HG02938 (cell line): Measurements from ENCODE around the gene GRHL3.
"Not testable (repeated sequence)": the region's sequence is repeated elsewhere in the genome, so short reads cannot be mapped to it uniquely, and the experiment has no call there.

Source experiments
- ATAC-seq: cut with Tn5 transposase; IDR thresholded peaks from one replicate; pipeline ENCODE4 v1.9.1; 2021; ENCODE audit warnings: mild to moderate bottlenecking, moderate library complexity; ENCODE audit not compliant: unreplicated experiment

The GRHL3 gene

DNA sequence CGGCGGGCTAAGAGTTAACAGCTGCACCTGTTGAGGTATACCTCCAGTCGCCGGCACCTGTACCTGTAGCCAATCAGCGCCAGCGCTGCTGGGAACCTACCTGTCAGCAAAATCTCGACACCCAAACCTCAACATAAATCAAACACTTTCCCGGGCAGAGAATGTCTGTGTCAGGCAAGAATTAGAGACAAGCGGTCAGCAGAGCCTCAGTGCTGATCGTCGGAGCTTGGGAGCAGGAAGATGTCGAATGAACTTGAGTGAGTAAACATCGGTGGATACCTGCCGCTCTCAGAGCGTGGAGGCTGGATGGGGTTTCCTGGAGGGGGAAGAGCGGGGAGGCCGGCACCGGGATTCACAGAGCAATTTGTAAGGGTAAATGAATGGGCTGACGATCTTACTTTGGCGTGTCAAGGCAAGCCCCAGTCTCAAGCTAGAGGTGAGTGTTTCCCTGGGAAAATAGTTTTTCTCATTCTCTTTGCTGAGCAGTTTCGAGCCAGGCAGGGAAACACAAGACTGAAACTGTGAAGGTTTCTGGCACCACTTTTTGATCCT, at the start of gene GRHL3:
Gene GRHL3, plus strand, starts transcription at position 46 of the 552 bp plus-strand sequence. Its CDS starts 195 bp downstream, at position 241.
- no peak for ATAC-seq

DNA sequence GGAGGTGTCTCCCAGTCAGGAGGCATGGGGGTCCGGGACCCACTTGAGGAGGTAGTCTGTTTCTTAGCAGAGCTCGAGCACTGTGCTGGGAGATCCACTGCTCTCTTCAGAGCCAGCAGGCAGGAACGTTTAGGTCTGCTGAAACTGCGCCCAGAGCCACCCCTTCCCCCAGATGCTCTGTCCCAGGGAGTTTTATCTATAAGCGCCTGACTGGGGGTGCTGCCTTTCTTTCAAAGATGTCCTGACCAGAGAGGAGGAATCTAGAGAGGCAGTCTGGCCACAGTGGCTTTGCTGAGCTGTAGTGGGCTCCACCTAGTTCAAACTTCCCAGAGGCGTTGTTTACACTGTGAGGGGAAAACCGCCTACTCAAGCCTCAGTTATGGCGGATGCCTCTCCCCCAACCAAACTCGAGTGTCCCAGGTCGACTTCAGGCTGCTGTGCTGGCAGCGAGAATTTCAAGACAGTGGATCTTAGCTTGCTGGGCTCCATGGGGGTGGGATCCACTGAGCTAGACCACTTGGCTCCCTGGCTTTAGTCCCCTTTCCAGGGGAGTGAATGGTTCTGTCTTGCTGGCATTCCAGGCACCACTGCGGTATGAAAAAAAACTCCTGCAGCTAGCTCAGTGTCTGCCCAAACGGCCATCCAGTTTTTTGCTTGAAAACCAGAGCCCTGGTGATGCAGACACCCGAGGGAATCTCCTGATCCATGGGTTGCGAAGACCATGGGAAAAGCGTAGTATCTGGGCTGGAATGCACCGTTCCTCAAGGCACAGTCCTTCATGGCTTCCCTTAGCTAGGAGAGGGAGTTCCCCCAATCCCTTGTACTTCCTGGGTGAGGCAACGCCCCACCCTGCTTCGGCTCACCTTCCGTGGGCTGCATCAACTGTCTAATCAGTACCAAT, 44.7 kb upstream of the GRHL3 start:
- ATAC-seq = not testable (repeated sequence)

DNA sequence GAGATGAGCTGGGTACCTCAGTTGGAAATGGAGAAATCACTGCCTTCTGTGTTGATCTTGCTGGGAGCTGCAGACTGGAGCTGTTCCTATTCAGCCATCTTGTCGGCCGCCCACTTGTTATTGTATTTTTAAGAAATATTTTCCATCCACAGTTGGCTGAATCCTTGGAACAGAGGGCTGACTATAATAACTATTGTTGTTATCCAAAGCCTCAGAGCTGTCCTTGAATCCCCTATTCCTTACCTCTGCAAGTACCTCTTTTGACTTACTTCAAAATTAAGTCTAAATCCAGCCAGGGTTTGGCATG, 44.1 kb upstream of the GRHL3 start:
- no peak for ATAC-seq

DNA sequence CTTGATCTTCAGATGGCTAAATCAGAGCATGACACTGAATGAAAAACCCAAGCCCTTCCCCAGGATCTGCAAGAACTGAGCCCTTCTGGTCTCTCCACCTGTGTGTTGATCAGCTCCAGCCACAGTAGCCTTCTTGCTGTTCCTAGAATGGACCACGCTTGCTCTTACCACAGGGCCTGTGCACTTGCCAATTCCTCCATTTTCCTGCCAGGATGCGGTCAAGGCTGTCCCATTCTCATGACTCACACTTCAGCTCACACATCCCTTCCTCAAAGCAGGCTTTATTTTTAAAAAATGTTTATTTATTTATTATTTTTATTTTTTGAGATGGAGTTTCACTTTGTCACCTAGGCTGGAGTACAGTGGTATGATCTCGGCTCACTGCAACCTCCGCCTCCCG, 43.6 kb upstream of the GRHL3 start:
- no peak for ATAC-seq

DNA sequence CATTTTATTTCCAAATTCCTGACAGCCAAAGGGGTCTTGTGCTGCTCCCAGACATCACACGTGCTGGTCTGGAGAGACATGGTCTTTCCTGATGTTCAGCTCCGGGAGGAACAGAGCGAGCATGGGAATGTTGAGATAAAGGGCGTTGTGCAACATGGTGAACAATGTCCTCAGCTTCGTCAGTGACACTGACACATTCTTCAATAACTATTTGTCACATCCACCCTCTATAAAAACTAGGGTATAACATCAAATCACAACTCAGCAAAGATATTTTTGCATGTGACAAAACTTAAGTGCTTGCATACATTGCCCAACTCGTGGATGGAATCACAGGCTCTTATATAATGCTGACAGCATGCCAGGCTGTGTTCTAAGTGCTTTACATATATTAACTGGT, 42.4 kb upstream of the GRHL3 start:
- no peak for ATAC-seq

DNA sequence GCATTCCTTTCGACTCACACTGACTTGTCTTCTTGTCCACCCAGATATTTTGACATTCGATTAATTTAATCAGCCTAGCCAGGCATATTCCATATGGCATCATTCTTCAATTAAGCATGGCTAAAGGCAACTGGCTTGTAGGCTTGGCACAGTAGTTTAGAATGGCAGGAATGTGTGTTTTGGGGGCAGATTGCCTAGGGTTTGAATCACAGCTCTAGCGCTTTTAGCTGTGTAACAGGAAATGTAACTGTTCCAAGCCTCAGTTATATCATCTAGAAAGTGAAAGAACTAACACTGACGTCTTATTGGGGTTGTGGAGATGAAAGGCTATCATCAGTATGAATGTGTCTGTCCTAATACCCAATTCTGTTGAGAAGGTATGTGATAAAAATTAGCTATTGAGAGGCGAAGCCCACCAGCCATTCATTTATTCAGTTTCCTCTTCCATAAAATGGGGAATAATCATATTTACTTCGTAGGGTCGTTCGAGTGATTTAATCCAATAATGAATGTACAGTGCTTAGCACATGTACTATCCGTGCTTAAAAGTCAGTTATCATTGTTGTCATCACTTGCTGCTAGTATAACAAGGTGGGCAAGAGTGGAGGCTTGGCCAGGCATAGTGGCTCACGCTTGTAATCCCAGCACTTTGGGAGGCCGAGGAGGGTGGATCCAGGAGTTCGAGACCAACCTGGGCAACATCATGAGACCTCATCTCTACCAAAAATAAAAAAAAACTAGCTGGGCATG, 41.6 kb upstream of the GRHL3 start:
- ATAC-seq = no peak

DNA sequence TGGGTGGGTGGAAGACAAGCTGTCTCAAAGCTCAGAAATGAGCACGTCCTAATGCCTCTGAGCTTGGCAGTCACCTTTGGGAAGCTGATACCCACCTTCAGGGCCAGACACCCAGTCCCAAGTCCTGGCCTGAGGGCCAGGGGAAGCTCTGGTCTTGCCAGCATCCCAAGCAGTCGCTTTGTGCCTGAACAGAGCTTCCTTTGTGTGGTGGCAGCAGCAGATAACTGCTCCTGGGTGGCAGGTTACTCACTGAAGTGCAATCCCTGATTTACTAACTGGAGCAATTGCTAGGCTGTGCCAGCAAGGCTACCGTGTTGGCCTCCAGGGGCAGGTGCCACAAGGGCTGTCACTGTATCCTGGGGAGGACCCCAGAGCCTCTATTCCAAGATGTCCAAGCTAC, 40.4 kb upstream of the GRHL3 start:
- ATAC-seq = no peak

DNA sequence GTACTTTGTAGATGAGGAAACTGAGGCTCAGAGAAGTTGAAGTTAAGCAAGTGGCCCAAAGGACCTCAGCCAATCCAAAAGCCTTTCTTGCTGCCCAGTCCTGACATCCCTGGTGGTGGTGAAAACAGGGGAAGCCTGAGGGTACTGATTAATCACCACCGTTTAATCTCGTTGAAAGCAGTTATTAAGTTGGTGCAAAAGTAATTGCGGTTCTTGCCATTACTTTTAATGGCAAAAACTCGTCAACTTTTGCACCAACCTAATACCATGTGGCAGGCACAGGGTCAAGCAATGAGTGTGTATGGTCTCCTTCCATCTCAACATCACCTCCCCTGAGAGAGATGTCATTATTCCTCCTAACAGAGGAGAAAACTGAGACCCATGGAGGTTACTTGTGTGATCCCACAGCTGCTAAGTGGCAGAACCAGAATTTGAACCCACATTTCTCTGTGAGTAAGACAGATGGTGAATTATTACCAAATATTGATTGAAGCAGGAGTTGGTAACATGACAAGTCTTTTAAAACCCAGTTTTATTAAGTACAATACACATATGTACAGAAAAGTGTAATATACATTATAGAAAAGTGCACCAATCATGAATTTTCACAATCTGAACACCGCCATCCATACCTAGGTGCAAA, 39.4 kb upstream of the GRHL3 start:
- no peak for ATAC-seq

DNA sequence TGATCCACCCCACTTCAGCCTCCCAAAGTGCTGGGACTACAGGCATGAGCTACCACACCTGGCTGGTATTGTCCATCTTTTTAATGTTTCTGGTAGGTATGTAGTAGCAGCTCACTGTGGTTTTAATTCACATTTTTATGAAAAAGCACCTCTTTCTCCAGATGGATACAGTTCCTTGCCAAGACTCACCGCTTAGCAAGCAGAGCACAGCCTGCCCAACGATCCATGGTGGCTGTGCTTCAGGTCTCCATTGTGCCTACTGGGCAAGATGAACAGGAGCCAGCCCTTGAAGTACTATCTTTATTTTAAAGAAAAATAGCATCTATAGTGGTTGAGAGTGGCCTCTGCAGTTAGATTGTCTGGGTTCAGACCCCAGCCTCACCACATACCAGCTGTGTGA, 37.6 kb upstream of the GRHL3 start:
- ATAC-seq = no peak

DNA sequence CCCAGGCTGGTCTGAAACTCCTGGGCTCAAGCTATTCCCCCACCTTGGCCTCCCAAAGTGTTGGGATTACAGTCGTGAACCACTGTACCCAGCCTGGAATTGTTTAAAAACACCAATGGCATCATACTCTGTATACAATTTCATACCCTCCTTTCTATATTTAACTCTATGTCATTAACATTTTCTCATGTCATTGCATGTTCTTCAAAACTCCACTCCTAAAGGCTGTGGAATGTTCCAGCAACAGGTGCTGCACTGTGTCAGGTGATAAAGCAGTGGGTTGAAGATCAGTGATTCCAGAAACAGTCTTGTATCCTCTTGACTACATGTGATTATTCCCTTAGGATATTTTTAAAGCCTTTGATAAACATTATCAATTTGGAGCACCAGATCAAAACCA, 36.7 kb upstream of the GRHL3 start:
- ATAC-seq = no peak

DNA sequence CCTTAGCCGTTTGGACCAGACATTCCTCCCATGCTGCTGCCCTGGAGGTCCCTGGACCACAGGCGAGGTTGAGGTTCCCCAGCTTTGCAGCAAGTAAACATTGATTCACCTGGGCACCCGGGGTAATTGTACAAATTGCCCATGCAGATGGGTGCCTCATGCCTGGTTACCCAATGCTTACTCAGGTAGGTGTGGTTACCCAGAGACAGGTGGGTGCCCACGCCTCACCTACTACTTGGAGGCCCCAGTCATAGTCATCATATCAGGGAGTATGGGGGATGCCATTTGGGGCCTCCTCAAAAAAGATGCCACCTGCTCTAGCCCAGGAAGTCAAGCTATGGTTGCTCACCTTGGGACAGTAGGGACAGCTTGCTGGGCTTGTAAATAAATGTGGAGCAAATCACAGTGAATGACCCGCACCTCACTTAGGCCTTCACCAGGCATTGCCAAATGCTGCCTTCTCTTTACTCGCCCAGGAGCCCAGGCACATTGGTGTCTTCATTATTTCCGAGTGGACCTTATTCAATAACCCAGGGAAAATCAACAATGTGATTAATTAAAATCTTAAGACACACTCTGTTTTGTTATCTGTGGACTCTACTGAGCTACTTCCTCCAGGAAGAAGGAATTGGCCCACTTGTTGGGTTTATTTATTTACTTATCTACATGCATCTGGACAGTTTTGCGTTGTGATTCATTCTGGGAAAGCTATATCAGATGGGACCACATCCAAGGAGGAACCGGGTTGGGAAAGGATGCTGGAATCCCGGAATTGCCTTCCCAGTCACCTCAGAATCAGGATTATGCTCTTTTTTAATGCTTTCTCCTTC, 35.6 kb upstream of the GRHL3 start:
- no peak for ATAC-seq

DNA sequence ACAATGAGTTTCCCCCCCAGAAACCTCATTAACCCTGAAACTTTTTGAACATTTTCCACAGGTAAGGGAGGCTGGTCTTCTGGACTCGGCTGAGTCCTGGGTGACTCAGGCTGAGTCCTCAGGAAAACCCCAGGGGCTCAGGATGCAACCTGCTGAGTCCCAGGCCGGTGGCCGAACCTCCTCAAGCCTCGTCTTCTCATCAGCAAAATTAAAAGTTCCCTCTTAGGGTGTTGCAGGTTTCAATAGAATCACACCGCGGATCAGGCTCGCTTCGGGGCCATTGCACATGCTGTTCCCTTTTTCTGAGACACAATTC, 35.0 kb upstream of the GRHL3 start:
- no peak for ATAC-seq

DNA sequence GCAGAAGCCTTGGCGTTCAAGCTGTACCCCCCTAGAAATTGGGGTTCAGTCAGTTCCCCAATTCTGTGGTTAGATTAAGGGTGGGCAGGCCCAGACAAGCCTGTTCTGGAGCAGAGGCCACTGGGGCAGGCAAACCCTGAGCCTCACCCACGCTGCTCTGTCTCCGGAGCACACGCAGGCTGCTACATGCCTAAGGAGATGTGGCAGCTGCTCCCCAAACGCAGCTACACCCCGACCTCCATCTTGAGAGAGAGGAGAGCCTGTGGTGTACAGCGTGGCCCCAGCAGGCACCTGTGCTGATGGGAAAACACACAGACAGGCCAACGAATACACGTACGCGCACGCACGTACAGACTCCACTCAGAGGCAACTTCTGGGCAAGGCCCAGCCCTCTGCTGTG, 33.9 kb upstream of the GRHL3 start:
- ATAC-seq = no peak

DNA sequence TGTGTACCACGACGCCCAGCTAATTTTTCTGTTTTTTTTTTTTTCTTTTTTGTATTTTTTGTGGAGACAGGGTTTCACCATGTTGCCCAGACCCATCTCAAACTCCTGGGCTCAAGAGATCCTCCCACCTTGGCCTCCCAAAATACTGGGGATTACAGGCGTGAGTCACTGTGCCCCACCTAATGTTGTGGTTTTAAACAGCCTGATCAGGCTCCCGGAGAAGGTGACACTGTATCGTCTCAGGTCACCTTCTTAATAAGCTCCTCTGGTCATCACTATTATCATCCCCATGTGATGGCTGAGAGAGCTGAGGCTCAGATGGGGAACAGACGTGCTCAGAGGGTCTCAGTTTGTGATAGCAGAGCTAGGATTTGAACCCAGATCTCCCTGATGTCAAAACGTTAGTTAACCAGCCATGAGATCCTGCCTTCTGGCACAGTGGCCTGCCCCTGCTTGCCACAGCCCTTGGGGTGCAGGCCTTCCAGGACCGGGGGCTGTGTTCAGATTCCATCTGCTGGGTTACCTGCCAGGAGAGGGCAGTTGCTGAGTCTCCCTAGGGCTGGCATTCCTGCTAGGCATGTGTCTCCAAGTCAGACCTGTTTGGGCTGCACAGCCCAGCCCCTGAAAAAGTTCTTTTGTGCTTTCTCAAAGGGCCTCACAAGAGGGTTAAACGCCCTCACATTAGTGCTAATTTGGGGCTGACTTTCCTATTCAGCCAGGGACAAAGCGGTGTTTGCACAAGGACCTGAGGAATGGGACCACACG, 32.7 kb upstream of the GRHL3 start:
- ATAC-seq = no peak

DNA sequence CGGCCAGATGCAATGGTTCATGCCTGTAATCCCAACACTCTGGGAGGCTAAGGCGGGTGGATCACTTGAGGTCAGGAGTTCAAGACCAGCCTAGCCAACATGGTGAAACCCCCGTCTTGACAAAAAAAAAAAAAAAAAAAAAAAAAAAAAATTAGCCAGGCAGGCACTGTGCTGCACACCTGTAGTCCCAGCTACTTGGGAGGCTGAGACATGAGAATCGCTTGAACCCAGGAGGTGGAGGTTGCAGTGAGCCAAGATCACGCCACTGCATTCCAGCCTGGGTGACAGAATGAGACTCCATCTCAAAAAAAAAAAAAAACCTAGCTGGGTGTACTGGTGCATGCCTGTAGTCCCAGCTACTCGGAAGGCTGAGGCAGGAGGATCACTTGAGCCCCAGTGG, 31.4 kb upstream of the GRHL3 start:
- ATAC-seq = not testable (repeated sequence)

DNA sequence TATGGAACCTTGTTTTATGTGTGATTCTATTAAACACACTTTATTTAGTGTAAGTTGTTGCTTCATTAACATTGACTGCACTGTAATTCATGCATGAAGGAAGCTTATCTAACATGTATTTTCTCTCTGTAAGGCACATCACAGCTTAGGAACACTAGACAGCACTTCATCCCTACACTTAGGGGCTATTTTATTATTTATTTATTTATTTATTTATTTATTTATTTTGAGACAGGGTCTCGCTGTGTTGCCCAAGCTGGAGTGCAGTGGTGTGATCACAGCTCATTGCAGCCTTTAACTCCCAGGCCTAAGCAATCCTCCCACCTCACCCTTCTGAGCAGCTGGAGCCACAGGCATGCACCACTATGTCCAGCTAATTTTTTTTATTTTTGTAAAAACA, 30.7 kb upstream of the GRHL3 start:
- no peak for ATAC-seq

DNA sequence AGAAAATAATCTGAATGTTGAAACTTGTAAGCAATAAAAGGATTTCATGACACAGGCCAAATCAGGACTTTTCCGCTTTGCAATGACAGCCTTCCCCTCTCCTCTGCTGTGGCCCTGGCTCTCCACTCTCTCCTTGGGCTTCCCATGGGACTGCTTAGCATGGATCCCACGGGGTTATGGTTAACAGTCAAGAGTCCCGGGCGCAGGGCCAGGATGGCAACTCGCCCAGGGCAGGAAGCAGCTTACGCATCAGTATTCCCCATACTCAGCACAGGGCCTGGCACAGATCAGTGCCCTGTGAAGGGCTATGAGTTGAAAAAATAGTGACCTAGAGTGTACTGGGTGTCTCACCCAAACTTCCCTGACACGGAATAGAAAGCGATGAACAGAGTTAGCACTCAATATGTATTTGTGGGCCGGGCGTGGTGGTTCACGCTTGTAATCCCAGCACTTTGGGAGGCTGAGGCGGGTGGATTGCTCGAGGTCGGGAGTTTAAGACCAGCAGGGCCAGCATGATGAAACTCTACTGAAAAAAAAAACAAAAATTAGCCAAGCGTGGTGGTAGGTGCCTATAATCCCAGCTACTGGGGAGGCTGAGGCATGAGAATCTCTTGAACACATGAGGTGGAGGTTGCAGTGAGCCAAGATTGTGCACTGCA, 29.1 kb upstream of the GRHL3 start:
- ATAC-seq = no peak

DNA sequence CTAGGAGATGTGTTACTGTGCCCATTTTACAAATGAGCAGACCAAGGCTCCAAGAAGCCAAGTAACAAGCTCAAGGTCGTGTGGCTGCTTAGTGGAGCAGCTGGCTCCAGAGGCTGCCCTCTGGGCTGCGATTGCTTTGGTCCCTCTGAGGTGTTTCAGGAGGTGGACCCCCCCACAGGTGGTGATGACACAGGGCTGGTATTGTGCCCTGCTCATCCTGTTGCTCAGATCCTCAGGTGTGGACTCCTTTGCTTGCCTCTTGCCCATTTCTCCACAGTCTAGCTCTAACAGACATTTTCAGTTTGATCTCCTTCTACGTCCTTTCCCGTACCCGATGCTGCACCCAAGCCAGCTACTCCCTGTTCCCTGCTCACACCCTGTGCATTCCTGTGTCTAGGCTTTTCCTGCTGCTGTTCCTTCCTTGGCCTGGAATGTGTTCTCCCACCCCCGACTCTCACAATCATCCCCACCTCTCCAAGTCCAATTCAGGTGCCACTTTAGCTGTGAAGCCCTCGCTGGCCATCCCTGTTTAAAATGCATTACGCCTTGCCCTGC, 28.1 kb upstream of the GRHL3 start:
- no peak for ATAC-seq

DNA sequence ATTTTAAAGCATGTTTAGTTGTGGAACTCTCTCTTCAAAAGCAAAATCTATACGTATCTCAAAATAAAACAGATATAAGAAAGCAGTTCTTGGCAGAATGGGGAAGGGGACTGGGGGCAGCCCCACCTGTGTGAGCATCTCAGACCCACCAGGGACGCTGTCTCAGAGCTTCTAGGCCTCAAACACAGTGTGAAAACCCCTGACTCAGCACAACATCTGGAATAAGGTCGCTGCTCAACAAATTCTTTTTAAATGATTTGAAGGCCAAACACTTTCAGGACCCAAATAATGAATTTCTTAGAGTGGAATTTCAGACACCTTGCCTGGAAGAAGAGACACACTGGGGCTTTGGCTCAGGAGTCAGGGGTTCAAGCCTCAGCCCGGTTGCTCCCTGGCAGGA, 27.1 kb upstream of the GRHL3 start:
- ATAC-seq = no peak
